Hindlimb muscle (tissue), 1 donor: Measurements from ENCODE around the gene CAMK2N2. TPM values are rescaled to one million over a fixed set of nuclear protein-coding genes. Genes with fewer than 3 reads are reported as not detected.
A peak's percentile ranks its signal among the peaks of the same experiment; 100 is the strongest.

Experiments used
- DNase-seq: peaks from one replicate; pipeline ENCODE4 v3.0.0-alpha.2; 2013
- polyA plus RNA-seq: library from polyadenylated mRNA; unstranded; fragments of 120-200 nt; gene quantifications from one replicate; pipeline ENCODE4 v1.2.1, GENCODE V29; 2013; ENCODE audit not compliant: insufficient read length

Gene CAMK2N2
- polyA plus RNA-seq, 1 donor: not detected

- DNase-seq: no peak
Observed at GRCh38 chr3:184239708-184240107, 21.6 kb downstream of the CAMK2N2 start.

- no peak for DNase-seq
Observed at GRCh38 chr3:184239221-184239620, 22.1 kb downstream of the CAMK2N2 start.

- no peak for DNase-seq
Observed at GRCh38 chr3:184238246-184238818, 23.0 kb downstream of the CAMK2N2 start.

GRCh38 chr3:184237807-184238206 is 23.5 kb downstream of the CAMK2N2 start:
- DNase-seq: no peak

- DNase-seq: no peak
Observed at GRCh38 chr3:184237211-184237610, 24.1 kb downstream of the CAMK2N2 start.

- no peak for DNase-seq
Observed at GRCh38 chr3:184236636-184237035, 24.7 kb downstream of the CAMK2N2 start.

GRCh38 chr3:184236033-184236410 is 25.3 kb downstream of the CAMK2N2 start:
- DNase-seq: no peak

GRCh38 chr3:184235381-184236032 is 25.8 kb downstream of the CAMK2N2 start:
- no peak for DNase-seq

GRCh38 chr3:184234671-184235380 is 26.5 kb downstream of the CAMK2N2 start:
- DNase-seq: no peak

GRCh38 chr3:184234224-184234623 is 27.1 kb downstream of the CAMK2N2 start:
- DNase-seq: no peak

- no peak for DNase-seq
Observed at GRCh38 chr3:184233127-184233843, 28.1 kb downstream of the CAMK2N2 start.

- no peak for DNase-seq
Observed at GRCh38 chr3:184231671-184232070, 29.7 kb downstream of the CAMK2N2 start.

- DNase-seq: no peak
Observed at GRCh38 chr3:184230603-184231528, 30.5 kb downstream of the CAMK2N2 start.

- no peak for DNase-seq
Observed at GRCh38 chr3:184230081-184230602, 31.2 kb downstream of the CAMK2N2 start.

- DNase-seq: peak; percentile 27
Observed at GRCh38 chr3:184229394-184230080, 31.8 kb downstream of the CAMK2N2 start, which contains the start of gene VWA5B2. Gene VWA5B2 (plus strand): TSS chr3:184229585. CDS start chr3:184230529, 944 bp downstream.

- no peak for DNase-seq
Observed at GRCh38 chr3:184228376-184229137, 32.8 kb downstream of the CAMK2N2 start.

GRCh38 chr3:184227481-184227935 is 33.8 kb downstream of the CAMK2N2 start:
- DNase-seq: no peak

GRCh38 chr3:184223946-184224345 is 37.4 kb downstream of the CAMK2N2 start:
- no peak for DNase-seq

GRCh38 chr3:184222521-184222920 is 38.8 kb downstream of the CAMK2N2 start:
- DNase-seq: no peak

GRCh38 chr3:184218814-184219213 is 42.5 kb downstream of the CAMK2N2 start:
- DNase-seq: no peak
